K562 (cell line): ENCODE results near the gene ACHE. TPM values are rescaled to one million over a fixed set of nuclear protein-coding genes. Genes with fewer than 3 reads are reported as not detected.

Source experiments
- CHD7 ChIP-seq: fragments of 200-600 bp; sonication (generic); IDR thresholded peaks from one replicate; pipeline ENCODE4 v1.6.1; 2012; ENCODE audit warnings: mild to moderate bottlenecking, low read depth, low read length, inconsistent platforms
- POLR2B ChIP-seq: fragments of 450-650 bp; IDR thresholded peaks from 2 replicates; pipeline ENCODE4 v1.6.1; 2018; ENCODE audit warnings: low read depth; ENCODE audit not compliant: partially characterized antibody
- RNF219 ChIP-seq: fragments of 250-450 bp; sonication (Bioruptor Pico); IDR thresholded peaks from 2 replicates; pipeline ENCODE4 v1.5.0; 2022; ENCODE audit warnings: mild to moderate bottlenecking
- ZFP91 ChIP-seq: sonication (generic); formaldehyde crosslinking; IDR thresholded peaks from 2 replicates; pipeline ENCODE4 v1.8.0; 2022; ENCODE audit warnings: mild to moderate bottlenecking, missing genetic modification reagents
- polyA plus RNA-seq, 8 experiments: library from polyadenylated mRNA; depleted of rRNA in 4 of 8; stranded (reverse) in 5 of 8; unstranded in 3 of 8; fragments of >200 nt; fragmentation: Nextera tagmentation in 2 of 8; fragmentation: Illumina TruSeq in 1 of 8; extraction: Ambion mirVana in 2 of 8; extraction: Trizol in 1 of 8; gene quantifications; 2 replicates each; pipeline versions ENCODE4 v1.2.1 to v1.2.3, GENCODE V29; 2011 to 2014; ENCODE audit warnings: inconsistent platforms in 1 of 8, missing spikeins in 1 of 8
- total RNA-seq, 7 experiments: library from RNA; depleted of rRNA in 6 of 7; stranded (reverse); fragments of >200 nt in 6 of 7; fragmentation: Illumina TruSeq in 2 of 7; extraction: Trizol in 2 of 7; gene quantifications; 2 replicates each; pipeline versions ENCODE4 v1.2.1 to v1.2.3, GENCODE V29; 2011 to 2021; ENCODE audit warnings: low replicate concordance in 1 of 7

ACHE gene
- total and polyA plus RNA-seq, 9 of the 15 experiments (the other 6 are each of a cell fraction or from before 2014, with no cell fraction given), result 0.04 to 8.8 (median 1.9) TPM

DNA sequence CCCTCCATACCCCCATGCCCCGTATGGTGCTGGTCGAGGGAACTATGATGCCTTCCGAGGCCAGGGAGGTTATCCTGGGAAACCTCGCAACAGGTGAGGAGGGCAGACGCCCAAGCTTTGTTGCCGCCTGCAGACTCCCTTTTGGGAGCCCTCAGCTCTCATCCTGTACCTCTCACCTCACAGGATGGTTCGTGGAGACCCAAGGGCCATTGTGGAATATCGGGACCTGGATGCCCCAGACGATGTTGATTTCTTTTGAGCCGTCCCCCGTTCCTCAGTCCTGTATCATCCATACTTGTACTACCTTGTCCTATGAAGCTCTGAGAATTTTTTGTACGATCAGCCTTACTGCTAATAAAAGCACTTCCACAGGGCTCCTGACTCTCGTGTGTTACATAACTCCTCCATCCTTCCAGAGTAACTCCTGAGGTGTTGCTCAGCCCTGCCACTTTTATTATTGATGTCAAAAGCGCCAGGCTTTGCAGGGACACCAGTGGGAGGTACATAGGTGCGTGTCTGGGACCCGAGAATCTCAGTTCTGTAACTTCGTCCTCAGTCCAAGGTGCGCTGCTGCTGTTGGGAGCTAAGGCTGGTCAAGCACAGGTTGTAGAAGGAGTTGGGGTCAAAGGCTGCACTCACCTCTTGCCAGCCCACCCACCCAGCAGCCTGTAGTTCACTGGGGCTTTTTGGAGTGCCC, 7.2 kb downstream of the ACHE start (continued):
- TF ChIP-seq CHD7, result peak; percentile 15
- TF ChIP-seq POLR2B, result peak; percentile 9
- TF ChIP-seq RNF219 (CRISPR knock-in tag), result no peak
- no peak for TF ChIP-seq ZFP91 (CRISPR knock-in tag)
